ENCODE data around the gene MR1. TPM values are rescaled to one million over a fixed set of nuclear protein-coding genes. Genes with fewer than 3 reads are reported as not detected.
"Not testable (repeated sequence)": the region's sequence is repeated elsewhere in the genome, so short reads cannot be mapped to it uniquely, and the experiment has no call there.

Gene MR1
- total RNA-seq, 4 donors from 2014 or later, result 1.00 to 8.6 (median 4.7) TPM

DNA sequence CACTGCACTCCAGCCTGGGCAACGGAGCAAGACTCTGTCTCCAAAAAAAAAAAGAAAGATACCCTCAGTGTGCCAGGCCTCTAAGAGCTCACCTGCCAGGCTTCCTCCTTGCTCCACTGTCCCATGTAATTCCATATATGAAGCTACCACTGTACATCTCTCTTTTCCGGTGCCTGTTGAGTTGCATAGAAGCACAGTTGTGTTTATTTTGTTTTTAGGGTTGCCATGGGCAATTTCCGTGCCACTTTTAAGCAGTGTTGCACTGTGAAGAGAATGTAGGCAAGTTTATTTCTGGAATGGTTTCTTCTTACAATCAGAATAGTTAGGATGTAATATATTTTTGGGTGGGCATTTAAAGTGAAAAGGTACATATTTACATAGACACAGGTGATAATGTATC, 23.3 kb downstream of the MR1 start:
- no peak for DNase-seq
- H3K27ac ChIP-seq, result no peak overlapping the region
- intact Hi-C loops (cut with DNase I; ENCODE audit: low total_unique reads) (no loop called here), in situ Hi-C loops (cut with MboI; ENCODE audit: low pct_ligation_motif_present in 1 of 4, low pct_unique_long_range_greater_than_20kb in 1 of 4, low sequenced_read_pairs in 3 of 4) (no loop called here)
- WGBS, 2 donors (ENCODE audit: low coverage in 1 of 2), result 43 to 47% methylated on average over 2 to 3 of the region's 3 CpGs
- H3K27me3 ChIP-seq, result no peaks in the 10 kb centered on the region
- TF ChIP-seq POLR2A (IDR thresholded peaks at IDR 0.05) (no peak), EP300 (IDR thresholded peaks at IDR 0.05; ENCODE audit: low read depth) (no peak), POLR2AphosphoS5 (IDR thresholded peaks at IDR 0.05) (no peak)
- TF ChIP-seq, protein P1, sequence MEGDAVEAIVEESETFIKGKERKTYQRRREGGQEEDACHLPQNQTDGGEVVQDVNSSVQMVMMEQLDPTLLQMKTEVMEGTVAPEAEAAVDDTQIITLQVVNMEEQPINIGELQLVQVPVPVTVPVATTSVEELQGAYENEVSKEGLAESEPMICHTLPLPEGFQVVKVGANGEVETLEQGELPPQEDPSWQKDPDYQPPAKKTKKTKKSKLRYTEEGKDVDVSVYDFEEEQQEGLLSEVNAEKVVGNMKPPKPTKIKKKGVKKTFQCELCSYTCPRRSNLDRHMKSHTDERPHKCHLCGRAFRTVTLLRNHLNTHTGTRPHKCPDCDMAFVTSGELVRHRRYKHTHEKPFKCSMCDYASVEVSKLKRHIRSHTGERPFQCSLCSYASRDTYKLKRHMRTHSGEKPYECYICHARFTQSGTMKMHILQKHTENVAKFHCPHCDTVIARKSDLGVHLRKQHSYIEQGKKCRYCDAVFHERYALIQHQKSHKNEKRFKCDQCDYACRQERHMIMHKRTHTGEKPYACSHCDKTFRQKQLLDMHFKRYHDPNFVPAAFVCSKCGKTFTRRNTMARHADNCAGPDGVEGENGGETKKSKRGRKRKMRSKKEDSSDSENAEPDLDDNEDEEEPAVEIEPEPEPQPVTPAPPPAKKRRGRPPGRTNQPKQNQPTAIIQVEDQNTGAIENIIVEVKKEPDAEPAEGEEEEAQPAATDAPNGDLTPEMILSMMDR (IDR thresholded peaks at IDR 0.05), result no peak
- H3K36me3 ChIP-seq, result no peaks in the 10 kb centered on the region
- H3K4me1 ChIP-seq, result no peaks in the 10 kb centered on the region
- H3K4me3 ChIP-seq, result no peak overlapping the region
- no peaks in the 10 kb centered on the region for H3K9me3 ChIP-seq

DNA sequence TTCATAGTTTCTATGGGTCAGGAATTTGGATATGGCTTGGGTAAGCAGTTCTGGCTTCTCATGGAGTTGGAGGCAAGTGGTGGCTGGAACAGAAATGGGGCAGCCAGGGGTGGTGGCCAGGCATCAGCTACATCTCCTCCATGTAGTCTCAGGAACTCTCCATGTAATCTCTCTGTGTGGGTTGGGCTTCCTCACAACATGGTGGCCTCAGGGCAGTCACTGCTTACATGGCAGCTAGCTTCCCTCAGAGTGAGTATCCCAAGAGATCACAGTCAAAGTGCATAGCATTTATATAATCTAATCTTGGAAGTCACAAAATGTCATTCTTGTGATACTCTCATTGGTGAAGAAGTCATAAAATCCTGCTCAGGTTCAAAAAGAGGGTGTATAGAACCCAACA, 25.7 kb downstream of the MR1 start:
- no peak for DNase-seq
- intact Hi-C loops (cut with DNase I; ENCODE audit: low total_unique reads), result no loop called here
- peaks cover 0 to 4% (median 0%) of the 10 kb centered on the region in 4 donors for H3K4me1 ChIP-seq
- in situ Hi-C loops (cut with MboI; ENCODE audit: low pct_ligation_motif_present in 1 of 4, low pct_unique_long_range_greater_than_20kb in 1 of 4, low sequenced_read_pairs in 3 of 4), result no loop called here
- no peak overlapping the region for H3K4me3 ChIP-seq
- H3K36me3 ChIP-seq, result no peaks in the 10 kb centered on the region
- no peaks in the 10 kb centered on the region for H3K27me3 ChIP-seq
- no peak overlapping the region for H3K27ac ChIP-seq
- H3K9me3 ChIP-seq, result no peaks in the 10 kb centered on the region
- no peak for TF ChIP-seq POLR2AphosphoS5 (IDR thresholded peaks at IDR 0.05)

DNA sequence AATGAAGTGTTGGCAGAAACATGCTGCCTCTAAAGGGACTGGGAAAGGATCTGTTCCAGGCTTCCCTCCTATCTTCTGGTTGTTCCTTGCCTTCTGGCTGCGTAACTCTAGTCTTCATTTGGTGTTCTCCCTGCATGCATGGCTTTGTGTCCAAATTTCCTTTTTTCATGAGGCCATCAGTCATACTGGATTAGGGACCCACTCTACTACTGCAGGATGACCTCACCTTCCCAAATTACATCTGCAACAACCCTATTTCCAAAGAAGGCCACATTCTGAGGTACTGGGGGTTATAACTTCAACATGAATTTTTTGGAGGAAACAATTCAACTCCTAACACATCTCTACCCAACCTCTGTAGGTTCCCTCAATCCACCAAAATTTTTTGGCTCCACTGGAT, 26.3 kb downstream of the MR1 start:
- 96% methylated on average over 1 of the region's 1 CpG; no CpG with 5 or more reads in 1 of the 2 donors for WGBS, 2 donors (ENCODE audit: low coverage in 1 of 2)
- H3K27ac ChIP-seq, result no peak overlapping the region
- in situ Hi-C loops (cut with MboI; ENCODE audit: low pct_ligation_motif_present in 1 of 4, low pct_unique_long_range_greater_than_20kb in 1 of 4, low sequenced_read_pairs in 3 of 4), result no loop called here
- TF ChIP-seq, protein P1 (IDR thresholded peaks at IDR 0.05), result no peak
- no peak for TF ChIP-seq POLR2AphosphoS5 (IDR thresholded peaks at IDR 0.05)
- no peak for TF ChIP-seq POLR2A (IDR thresholded peaks at IDR 0.05)
- no peak for TF ChIP-seq EP300 (IDR thresholded peaks at IDR 0.05; ENCODE audit: low read depth)
- no peak overlapping the region for H3K4me3 ChIP-seq
- H3K36me3 ChIP-seq, result no peaks in the 10 kb centered on the region
- intact Hi-C loops (cut with DNase I; ENCODE audit: low total_unique reads), result no loop called here
- H3K9me3 ChIP-seq, result no peaks in the 10 kb centered on the region
- DNase-seq, result no peak
- H3K4me1 ChIP-seq, result peaks cover 0 to 4% (median 0%) of the 10 kb centered on the region in 4 donors
- H3K27me3 ChIP-seq, result no peaks in the 10 kb centered on the region

DNA sequence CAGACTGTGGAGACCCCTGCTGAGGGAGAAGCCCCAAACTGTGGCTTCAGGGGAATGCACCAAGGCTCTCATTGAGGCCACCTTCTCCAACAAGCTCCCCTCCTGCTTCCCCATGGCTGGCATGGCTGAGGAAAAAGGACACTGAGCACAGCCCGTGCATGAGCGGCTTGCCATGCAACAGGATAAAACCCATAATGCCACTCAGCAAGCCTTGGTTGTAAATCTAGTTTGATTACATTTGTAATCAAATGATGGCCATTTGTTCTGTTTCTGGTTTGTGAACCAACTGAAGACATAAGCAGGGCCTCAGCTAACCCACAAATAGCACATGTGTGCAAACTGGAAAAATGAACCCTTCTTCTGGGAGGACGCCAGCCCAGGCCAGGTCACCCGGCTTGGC, 27.2 kb downstream of the MR1 start:
- WGBS, 2 donors (ENCODE audit: low coverage in 1 of 2), result 87 to 100% methylated on average over 1 to 4 of the region's 4 CpGs
- H3K9me3 ChIP-seq; H3K27me3 ChIP-seq; H3K4me3 ChIP-seq; intact Hi-C loops (cut with DNase I; ENCODE audit: low total_unique reads); H3K27ac ChIP-seq; DNase-seq; H3K36me3 ChIP-seq; in situ Hi-C loops (cut with MboI; ENCODE audit: low pct_ligation_motif_present in 1 of 4, low pct_unique_long_range_greater_than_20kb in 1 of 4, low sequenced_read_pairs in 3 of 4); H3K4me1 ChIP-seq: not testable (repeated sequence)

DNA sequence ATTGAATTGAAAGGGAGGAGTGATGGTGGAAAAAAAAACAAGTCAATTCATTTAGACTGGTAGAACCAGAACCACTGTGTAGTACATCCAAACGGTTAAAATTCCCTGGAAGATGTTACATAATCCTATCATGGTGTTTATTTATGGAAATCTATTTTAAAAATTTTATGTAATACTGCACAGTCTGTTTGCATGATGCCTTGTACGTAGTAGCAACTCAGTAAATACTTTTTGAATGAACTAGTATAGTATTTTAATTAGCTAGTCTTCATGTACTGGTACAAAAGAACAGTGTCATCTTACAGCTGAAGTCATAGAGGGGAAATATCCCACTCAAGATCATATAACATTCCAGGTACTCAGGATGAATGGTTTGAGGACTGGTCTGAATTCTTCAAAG, 27.7 kb downstream of the MR1 start:
- Histone ChIP-seq H3K4me3 (no peak overlapping the region), H3K4me1 (peaks cover 0 to 4% (median 0%) of the 10 kb centered on the region in 4 donors), H3K36me3 (no peaks in the 10 kb centered on the region), H3K9me3 (no peaks in the 10 kb centered on the region), H3K27ac (no peak overlapping the region), H3K27me3 (no peaks in the 10 kb centered on the region)
- no peak for DNase-seq
- in situ Hi-C loops (cut with MboI; ENCODE audit: low pct_ligation_motif_present in 1 of 4, low pct_unique_long_range_greater_than_20kb in 1 of 4, low sequenced_read_pairs in 3 of 4) (no loop called here), intact Hi-C loops (cut with DNase I; ENCODE audit: low total_unique reads) (no loop called here)
- TF ChIP-seq POLR2A (IDR thresholded peaks at IDR 0.05) (no peak), EP300 (IDR thresholded peaks at IDR 0.05; ENCODE audit: low read depth) (no peak), POLR2AphosphoS5 (IDR thresholded peaks at IDR 0.05) (no peak)
- TF ChIP-seq, protein P1 (IDR thresholded peaks at IDR 0.05), result no peak
- WGBS, 2 donors (ENCODE audit: low coverage in 1 of 2), result 67 to 72% methylated on average over 2 of the region's 2 CpGs
